GM18519 (cell line): ENCODE measurements around the gene GALNT2.

Experiments
- ATAC-seq: cut with Tn5 transposase; IDR thresholded peaks from one replicate; pipeline ENCODE4 v1.9.1; 2021; ENCODE audit warnings: mild to moderate bottlenecking, moderate library complexity; ENCODE audit not compliant: unreplicated experiment, low FRiP score

The GALNT2 gene

DNA sequence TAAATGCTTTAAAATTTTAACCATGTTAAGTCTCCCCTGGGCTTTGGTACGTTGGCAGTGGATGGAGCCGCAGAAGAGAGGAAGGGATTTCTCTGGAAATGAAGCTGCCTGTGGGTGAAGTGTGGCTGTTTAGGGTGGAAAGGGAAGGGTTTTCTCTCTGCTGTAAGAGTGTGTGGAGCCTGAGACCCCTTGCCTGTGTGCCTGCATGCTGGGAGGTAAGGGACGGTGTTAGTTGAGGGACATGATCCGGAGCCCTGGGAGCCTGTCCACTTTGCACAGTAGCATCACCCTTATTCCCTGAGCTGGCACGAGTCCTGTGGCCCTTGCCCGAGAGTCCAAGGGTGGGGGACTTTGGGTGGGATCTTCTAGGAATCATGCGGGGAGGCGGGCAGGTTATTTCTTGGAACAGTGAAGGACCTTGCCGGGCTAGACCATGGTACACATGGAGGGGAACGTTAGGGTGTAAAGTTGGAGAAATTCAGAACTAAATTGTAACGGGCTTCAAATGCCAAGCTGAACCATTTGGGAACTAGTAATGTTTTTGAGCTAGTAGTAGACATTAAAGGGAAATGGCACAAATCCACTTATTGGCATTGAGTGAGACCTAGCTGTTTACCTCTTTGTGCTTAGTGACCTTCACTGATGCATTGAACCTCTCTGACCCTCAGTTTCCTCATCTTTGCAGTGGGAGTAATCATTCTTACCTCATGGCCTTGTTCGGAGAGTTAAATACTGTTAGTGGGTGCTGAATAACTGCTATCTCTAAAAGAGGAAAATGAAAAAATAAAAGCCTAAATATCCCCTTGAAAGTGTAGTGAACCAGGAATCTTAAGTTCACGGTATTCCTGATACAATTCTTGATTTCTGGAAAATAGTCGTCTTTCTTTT is 3.5 kb downstream of the GALNT2 start:
- no peak for ATAC-seq

DNA sequence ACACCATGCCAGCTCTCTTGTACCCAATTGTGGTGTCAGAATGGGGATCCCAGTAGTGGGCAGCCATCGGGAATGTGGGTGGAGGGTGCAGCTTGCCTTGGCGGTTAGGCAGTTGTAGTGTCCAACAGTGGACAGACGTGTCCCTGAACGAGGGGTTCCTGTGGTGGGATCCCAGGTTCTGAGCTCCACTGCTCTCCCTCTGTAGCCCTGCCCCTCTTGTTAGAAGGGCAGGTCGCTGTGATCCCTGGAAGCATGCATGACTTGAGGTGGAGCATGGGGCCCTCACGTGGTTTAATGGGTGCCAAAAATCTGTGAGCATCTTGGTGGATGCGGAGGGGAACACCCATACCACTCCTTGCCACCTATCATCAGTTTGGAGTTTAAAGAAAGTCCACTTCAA is 4.3 kb downstream of the GALNT2 start:
- no peak for ATAC-seq

DNA sequence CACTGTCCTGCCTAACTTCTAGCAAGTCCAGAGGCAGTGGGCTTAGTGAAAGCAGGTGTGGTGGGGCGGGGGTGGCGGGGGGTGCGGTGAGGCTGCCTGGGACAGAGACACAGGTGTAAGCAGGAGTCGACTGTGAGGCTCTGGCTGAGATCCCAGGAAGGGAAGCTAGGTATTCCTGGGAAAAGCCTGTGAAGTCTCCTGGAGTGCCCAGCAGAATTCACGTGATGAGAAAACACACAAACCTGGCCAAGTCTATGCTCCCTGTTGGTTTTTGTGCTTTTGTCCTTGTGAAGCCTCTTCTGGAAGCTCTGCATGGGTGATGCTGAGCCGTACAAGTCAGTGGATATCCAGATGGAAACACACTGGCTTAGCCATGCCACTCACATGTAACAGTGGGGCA is 5.3 kb downstream of the GALNT2 start:
- no peak for ATAC-seq

DNA sequence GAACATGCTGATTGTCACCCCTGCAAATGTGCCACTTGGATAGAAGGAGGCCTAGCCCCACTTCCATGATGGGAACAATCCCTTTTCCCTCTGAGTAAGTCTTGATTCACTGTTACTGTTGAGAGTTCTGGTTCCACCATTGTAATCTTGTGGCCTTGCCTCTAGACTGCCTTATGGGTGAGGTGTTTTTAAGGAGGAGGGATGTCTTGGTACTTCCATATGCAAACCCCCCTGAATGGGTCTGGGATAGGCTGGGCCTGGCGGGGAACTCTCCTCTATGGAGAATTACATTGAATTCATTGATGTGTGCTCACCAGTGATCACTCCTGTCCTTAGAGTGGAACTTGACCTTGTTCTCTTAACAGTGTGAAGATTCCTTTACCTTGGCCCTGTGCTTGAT is 5.8 kb downstream of the GALNT2 start:
- no peak for ATAC-seq

DNA sequence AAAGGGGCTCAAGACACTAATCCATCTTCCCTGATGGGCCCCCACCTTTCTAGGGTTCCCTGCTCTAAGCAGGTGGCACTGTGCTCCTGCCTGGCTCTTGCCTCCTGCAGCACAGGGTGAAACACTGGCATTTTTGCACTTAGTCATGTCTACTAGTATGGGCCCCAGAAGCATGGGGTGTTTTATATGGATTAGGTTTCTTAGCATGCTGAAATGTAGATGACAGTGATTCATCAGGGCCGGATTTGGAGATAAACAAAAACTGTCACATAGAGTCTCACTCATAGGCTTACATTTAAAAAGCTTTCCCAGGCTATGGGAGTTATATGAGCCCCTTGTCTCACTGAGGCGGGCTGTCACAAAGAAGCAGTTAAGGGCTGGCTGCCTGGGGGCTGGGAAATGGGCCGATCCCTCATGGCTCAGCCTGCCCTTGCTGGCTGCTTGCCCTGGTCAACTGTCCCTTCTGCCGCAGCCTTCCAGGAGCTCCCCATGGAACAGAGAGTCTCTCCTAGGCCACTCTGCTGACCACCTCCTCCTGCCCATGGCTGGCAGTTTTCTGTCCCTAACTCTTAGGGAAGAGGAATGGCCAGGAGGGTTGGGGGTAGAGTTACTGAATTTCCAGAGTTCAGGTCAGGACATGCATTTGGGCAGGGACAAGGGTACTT is 6.5 kb downstream of the GALNT2 start:
- no peak for ATAC-seq

DNA sequence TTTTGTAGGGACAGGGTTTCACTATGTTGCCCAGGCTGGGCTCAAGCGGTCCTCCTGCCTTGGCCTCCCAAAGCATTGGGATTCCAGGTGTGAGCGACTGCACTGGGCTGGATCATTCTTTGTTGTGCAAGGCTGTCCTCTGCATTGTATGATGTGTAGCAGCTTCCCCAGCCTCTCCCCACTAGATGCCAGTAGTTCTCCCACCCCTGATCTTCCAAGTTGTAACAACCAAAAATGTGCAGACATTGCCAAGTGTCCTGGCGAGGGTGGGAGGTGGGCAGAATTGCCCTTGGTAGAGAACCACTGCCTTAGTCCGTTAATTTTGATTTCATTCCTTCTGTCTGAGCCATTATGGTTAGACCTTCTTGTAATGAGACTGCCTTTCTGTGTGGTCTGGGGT is 7.2 kb downstream of the GALNT2 start:
- ATAC-seq = no peak

DNA sequence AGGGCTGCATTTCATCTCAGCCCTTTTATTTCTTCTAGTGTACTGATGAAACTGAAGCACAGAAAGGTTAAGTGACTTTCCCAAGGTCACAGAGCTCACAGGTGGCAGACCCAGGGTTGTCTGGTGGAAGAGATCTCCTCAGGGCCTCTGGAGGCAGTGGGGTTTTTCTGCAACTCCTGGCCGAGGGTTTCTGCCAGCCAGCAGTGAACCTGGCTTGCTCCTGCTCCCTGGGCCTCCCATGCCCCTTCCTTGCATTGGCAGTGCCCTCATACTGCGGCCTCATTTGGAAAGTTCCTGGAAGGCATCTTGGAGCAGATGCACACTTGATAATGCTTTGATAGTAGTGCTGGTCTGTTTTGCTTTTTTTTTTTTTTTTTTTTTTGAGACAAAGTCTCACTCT is 7.7 kb downstream of the GALNT2 start:
- ATAC-seq = no peak

DNA sequence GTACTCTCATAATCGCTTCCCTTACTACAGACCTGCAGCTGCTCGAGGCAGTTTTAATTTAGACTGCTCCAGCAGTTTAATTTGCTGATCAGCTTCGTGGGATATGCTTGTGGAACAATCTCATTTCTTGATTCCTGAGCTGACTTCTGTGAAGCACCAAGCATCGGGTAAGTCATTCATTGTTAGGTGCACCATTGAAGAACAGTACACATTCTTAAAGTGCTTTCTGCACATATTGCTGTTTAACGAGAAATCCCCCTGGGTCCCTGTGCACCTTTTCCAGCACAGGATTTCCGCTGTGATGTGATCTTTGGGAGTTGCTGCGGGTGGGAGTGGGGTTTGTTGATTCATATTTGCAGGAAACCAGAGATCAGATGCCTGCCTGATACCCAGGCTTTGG is 9.1 kb downstream of the GALNT2 start:
- no peak for ATAC-seq

DNA sequence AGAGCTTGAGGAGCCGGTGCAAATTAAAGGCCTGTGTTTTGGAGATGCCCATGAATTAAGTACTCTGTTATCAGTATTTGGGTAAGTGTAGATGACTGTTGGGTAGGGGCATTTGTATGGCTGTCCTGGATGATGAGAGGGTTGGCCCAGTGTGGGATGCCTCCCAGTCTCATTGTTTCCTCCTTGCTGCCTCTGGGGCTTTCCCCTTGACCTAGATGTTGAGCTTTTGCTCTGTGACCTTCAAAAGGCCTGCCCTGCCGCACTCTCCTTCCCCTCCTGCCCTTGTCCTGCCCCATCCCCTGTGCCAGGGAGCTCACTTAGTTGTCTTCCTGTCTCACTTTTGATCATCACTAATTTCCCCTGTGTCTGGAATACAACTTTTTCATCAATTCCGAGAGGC is 10.0 kb downstream of the GALNT2 start:
- no peak for ATAC-seq

DNA sequence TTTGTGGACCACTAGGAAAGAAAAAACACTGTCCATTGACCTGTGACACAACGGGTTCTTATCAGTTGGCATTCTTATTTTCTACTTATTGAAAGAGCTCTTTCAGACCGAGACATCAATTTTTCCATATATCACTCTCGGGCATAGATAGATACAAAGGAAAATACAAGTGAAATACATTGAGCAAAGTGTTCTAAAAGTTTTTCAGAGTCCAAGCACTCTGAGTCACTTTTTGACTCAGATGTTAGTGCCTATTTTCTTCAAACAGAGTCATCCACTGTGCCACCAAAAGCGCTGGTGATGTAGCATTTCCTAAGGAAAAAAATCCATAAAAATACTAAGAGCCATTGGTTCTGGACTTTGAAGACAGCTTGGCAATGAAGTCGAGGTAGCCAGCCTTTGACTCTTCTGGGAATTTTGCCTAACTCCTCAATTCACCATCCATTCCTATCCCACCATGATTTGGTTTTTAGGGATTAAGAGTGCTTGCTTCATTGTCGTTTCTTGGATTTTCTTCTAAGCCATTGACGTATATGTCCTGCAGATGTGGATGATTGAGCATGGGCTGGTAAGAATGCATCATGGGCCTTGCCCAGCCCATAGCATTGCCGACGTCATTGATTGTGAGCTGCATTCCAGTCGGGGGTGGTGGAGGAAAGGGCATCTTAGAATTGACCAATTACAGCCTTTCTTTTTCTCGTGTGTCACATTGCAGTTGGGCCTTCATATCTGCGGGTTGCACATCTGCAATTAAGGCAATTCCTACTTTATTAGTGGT is 10.6 kb downstream of the GALNT2 start:
- ATAC-seq = no peak

DNA sequence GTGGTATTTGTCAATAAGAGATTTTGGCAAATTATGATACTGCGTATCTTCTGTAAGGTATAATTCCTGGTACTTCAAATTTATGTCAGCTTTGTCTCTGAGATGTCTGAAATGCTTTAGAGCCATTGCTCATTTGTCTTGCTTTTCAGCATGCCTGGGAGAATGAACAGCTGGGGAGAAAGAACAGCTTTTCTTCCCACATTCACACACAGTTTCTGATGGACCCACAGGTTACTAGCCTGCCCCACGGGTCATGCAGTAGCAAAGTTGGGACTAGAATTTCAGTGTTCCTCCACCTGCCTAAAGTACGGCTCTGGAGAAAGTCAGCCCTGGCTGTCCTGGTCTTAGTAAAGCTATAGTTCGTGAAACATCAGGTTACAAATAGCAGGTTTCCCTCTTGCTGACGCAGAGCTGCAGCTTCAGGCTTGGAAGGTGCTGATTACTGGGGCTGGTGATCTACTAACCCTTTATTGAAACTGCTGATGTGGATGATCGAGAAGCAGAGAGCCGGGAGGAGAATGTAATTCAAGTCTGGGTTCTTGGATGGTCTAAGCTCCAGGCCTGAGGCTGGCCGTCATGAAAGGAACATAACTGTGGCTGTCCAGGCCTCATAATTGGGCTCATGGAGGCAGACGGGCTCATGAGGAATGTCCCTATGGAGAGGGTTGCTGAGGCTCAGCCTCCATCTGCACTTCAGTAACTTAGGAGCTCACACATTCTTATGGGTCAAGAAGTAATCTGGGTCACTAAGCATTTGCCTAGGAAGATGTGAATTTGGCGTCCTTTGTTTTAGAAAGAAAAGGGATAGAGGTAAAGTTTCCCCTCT is 12.4 kb downstream of the GALNT2 start:
- no peak for ATAC-seq

DNA sequence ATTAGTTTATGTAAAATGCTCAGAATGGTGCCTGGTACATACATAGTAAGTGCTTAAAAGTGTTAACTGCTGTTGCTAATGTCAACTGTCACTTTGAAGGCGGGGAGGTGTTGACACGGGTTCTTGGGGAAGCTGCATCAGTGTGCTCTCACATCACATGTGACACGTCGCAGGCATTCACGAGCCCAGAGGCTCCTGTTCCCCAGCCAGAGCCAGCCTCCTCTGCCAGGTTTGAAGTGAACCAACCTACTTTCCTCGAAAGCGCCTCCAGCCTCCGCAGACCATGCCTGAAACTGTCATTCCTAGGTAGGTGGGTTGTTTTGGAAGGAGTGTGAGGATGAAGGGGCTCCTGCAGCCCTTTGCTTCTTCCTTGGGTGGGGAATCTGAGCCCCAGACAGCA is 13.8 kb downstream of the GALNT2 start:
- no peak for ATAC-seq

DNA sequence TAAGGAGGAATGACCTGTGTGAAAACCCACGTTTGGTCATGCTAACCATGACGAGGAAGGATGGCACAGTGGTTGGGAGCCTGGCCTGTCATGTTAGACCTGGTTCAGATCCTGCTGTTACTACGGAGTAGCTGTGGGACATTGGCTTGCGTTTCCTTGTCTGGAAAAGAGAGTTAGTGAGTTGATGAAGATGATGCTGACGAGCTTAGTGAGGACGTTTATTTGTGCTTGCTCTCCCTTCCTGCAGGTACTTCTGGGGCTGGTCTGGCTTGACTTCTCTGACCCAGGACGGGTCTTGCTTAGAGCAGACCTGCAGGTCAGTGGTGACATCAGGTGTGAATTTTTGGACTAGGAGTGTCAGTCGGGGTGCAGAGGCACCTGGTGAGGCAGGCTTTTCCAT is 14.7 kb downstream of the GALNT2 start:
- ATAC-seq = no peak

DNA sequence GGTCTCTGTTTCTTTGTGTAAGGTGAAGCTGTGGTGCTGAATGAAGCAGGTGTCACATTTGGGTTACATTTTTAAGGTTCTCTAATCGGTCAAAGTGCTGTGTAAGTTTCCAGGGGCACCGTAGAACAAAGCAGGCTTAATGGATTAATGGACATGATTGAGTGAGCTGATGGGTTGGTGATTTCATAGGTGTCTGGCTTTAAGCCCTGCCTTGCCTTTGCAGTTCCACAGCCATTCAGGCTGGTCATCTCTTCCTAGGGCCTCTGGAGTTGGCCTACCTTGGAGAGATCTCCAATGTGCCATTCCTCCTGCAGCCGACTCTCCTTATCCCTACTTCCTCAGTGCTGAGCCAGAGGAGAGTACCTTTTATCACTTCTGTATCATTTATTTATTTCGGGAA is 15.2 kb downstream of the GALNT2 start:
- ATAC-seq = no peak

DNA sequence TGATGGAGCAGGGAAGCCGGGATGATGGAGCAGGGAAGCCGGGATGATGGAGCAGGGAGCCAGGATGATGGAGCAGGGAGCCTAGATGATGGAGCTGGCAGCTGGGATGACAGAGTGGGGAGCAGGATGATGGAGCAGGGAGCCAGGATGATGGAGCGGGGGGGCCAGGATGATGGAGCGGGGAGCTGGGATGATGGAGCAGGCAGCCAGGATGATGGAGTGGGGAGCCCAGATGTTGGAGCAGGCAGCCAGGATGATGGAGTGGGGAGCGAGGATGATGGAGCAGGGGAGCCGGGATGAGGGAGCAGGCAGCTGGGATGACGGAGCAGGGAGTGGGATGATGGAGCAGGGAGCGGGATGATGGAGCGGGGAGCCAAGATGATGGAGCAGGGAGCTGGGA is 16.0 kb downstream of the GALNT2 start:
- no peak for ATAC-seq

DNA sequence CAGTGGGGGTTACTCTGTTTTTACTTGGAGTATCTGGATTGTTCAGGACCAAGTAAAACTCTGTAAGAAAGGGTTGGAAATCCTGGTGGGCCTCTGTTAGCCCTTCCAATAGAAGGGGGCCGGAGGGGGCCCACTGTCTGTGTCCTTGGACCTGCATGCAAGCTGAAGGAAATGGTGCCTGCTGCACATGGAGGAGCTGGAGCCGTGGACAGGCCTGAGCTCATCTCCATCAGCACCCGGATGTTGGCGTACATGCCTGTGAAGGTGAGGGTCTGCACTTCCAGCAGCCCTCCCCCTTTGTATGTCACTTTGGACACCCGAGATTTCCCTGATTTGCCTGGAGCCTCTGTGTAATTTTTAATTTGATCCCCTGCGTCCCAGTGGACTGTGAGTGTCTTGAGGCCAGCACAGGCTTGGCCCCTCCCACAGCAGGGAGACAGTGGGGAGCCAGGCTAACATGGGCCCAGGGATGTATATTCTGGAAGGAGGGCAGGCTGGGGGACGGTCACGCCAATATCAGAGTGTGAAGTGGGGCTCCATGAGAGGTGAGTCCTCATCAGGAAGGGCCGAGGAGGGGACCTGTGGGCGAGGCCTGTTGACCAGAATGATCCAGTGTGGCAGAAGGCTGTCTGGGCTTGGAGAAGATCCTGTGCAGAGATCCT is 16.8 kb downstream of the GALNT2 start:
- ATAC-seq = no peak

DNA sequence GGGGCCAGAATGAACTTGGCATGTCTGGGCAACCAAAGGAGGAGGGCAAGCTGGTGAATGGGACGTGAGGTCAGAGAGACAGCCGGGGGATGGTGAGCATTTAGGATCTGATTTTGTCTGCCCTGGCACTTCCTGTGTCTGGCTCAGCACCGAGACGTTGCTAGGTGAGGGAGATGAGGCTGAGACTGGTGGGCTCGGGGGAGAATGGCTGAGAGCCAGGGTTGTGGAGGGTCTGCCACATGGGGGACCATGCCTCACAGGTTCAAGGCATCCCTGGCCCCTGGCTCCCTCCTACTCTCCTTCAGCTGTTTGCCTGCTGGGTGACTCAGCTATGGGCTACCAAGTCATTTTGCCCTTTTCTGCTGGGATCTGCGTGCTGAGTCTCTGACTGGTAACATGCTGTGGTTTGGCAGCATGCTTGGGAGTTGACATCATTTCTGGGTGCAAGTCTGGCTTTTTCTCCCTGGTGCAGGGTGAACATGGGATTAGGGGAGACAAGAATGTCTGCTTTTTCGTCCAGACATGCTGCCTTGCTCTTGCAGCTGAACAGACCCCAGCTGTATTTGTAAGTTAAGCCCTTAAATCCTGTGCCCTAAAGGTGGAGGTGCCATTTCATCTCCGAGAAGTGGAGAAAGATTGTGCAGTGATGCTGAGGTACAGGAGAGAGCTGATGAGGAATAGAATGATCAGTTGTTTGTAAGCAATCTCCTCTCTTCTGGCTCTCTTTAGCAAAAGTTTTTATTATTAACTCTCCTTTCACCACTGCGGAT is 17.6 kb downstream of the GALNT2 start:
- no peak for ATAC-seq

DNA sequence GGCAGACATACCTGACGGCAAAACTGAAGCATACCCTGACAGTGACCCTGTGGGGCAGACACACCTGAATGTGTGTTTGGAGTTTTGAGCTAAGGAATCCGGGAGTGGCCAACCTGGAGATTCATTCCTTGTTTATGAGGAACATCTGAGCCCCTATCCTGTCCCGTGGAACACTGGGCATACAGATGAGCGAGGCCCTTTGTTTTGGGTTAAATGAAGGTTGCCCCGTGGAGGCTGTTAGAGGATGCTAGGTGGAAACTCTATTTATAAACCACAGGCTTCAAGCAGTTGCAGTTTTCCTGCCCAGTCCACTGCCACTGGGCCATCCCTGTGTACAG is 18.1 kb downstream of the GALNT2 start:
- ATAC-seq = no peak

DNA sequence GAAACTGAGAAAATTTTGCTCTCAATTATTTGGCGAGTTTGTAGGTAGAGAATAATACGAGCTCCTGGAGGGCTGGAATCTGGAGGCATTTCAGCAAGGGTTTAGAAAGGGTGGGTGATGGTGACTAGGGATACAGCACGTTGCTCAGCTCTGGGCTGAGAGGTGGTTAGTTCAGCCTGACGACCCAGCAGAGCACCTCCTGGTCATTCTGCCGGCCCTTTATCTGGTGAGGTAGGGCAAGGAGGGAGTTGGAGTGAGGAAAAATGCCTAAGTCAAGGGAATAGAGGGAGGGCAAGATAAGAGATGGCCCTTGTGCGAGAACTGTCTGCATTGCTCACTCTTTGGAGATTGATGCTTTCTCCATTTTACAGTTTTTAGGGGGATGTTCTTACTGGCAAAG is 19.1 kb downstream of the GALNT2 start:
- no peak for ATAC-seq
